GM23338 (cell line): ENCODE data around the gene CRACDL.

Experiments
- EZH2 ChIP-seq: fragments of 200-600 bp; sonication (generic); IDR thresholded peaks from one replicate; pipeline ENCODE4 v1.8.0; 2017; ENCODE audit warnings: antibody characterized with exemption, mild to moderate bottlenecking, low read depth; ENCODE audit not compliant: unreplicated experiment
- POLR2AphosphoS5 ChIP-seq: IDR thresholded peaks from 2 replicates; pipeline ENCODE4 v1.6.1; 2016; ENCODE audit warnings: antibody characterized with exemption, low read depth
- STAT1 ChIP-seq: IDR thresholded peaks from one replicate; pipeline ENCODE4 v1.6.1; 2016; ENCODE audit warnings: antibody characterized with exemption; ENCODE audit not compliant: unreplicated experiment
- TF ChIP-seq, protein P1 (sequence below), 2 experiments: fragments of 200-600 bp in 1 of 2; sonication (generic) in 1 of 2; conservative IDR thresholded peaks; 2 replicates each; pipeline versions ENCODE4 v1.5.1 to v1.6.1; 2016 to 2017; ENCODE audit warnings: antibody characterized with exemption in 2 of 2, low read depth in 2 of 2, mild to moderate bottlenecking in 2 of 2, moderate library complexity in 1 of 2

DNA sequence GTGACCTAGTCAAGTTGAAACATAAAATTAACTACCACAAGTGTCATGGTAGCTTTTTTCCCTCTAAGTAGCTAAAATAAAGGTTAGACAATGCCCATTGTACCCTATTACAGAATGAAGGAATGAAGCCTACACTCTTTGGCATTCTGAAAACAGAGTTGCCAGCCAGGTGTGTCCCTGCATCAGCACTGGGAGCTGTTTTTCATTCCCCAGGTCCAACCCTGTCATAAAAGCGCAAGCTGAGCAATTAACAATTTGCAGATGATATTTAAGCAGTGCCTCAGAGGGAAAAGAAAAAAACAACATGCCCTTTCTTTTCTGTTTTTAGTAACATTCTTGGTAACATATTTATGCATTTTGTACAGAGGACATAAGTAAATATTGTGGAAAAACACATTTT is 158.3 kb downstream of the CRACDL start:
- TF ChIP-seq, protein P1, sequence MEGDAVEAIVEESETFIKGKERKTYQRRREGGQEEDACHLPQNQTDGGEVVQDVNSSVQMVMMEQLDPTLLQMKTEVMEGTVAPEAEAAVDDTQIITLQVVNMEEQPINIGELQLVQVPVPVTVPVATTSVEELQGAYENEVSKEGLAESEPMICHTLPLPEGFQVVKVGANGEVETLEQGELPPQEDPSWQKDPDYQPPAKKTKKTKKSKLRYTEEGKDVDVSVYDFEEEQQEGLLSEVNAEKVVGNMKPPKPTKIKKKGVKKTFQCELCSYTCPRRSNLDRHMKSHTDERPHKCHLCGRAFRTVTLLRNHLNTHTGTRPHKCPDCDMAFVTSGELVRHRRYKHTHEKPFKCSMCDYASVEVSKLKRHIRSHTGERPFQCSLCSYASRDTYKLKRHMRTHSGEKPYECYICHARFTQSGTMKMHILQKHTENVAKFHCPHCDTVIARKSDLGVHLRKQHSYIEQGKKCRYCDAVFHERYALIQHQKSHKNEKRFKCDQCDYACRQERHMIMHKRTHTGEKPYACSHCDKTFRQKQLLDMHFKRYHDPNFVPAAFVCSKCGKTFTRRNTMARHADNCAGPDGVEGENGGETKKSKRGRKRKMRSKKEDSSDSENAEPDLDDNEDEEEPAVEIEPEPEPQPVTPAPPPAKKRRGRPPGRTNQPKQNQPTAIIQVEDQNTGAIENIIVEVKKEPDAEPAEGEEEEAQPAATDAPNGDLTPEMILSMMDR (conservative IDR thresholded peaks at IDR 0.05; ENCODE audit: low read depth in 2 of 2) = no peak
- no peak for TF ChIP-seq POLR2AphosphoS5
- TF ChIP-seq EZH2 = no peak
- TF ChIP-seq STAT1 = no peak
